H1 (cell line): ENCODE measurements around the gene NXT1. TPM values are rescaled to one million over a fixed set of nuclear protein-coding genes. Genes with fewer than 3 reads are reported as not detected.

Source experiments
- CTCF ChIA-PET: fragments of 300-600 bp; sonication (Branson Sonifier 250); formaldehyde crosslinking; loops from one replicate; lab custom pipeline; 2021; ENCODE audit not compliant: partially characterized antibody; lab: Charles Lee
- POLR2A ChIA-PET: fragments of 300-600 bp; sonication (Branson Sonifier 250); formaldehyde crosslinking; loops from one replicate; lab custom pipeline; 2021; ENCODE audit warnings: inconsistent platforms; ENCODE audit not compliant: partially characterized antibody; lab: Charles Lee
- DNase-seq, 2 experiments: peaks; one replicate each; pipeline versions ENCODE4 v3.0.0 to v3.0.0-alpha.2; 2010 to 2022; ENCODE audit warnings: low spot score in 2 of 2, low read depth in 1 of 2, mixed read lengths in 1 of 2
- FAIRE-seq: peaks from 2 replicates; lab custom pipeline; 2011; peaks lifted over from hg19 to GRCh38; lab: Jason Lieb, UNC
- H2AFZ ChIP-seq: 2 replicates; pipeline ENCODE4 v1.8.1; 2012; ENCODE audit warnings: low read length, inconsistent platforms
- H2AK5ac ChIP-seq: 2 replicates; pipeline ENCODE4 v1.6.1; 2013; ENCODE audit warnings: low read depth, low read length
- H2BK120ac ChIP-seq: replicated peaks from 2 replicates; pipeline ENCODE3; 2013; ENCODE audit warnings: low read depth, low read length, inconsistent platforms
- H2BK12ac ChIP-seq: 2 replicates; pipeline ENCODE4 v1.6.1; 2013; ENCODE audit warnings: low read depth, low read length
- H2BK15ac ChIP-seq: 2 replicates; pipeline ENCODE4 v1.6.1; 2013; ENCODE audit warnings: low read length
- H2BK20ac ChIP-seq: 2 replicates; pipeline ENCODE4 v1.6.1; 2013; ENCODE audit warnings: low read length
- H2BK5ac ChIP-seq: 2 replicates; pipeline ENCODE4 v1.6.1; 2013; ENCODE audit warnings: low read depth, low read length
- H3K14ac ChIP-seq: 2 replicates; pipeline ENCODE4 v1.6.1; 2013; ENCODE audit warnings: inconsistent platforms; ENCODE audit not compliant: insufficient read length
- H3K18ac ChIP-seq: 2 replicates; pipeline ENCODE4 v1.6.1; 2013; ENCODE audit warnings: low read length; ENCODE audit errors: extremely low read depth
- H3K23ac ChIP-seq: 2 replicates; pipeline ENCODE4 v1.6.1; 2013; ENCODE audit warnings: inconsistent platforms; ENCODE audit not compliant: insufficient read length
- H3K23me2 ChIP-seq: 2 replicates; pipeline ENCODE4 v1.6.1; 2013; ENCODE audit warnings: low read depth, low read length
- H3K27ac ChIP-seq: 2 replicates; pipeline ENCODE4 v1.6.1; 2011; ENCODE audit warnings: low read depth, low read length, inconsistent platforms
- H3K27me3 ChIP-seq, 4 experiments: replicated peaks in 1 of 4; 1 replicate in 1 of 4; 2 replicates in 3 of 4; pipeline versions ENCODE4 v1.6.1 to v1.8.1; 2011 to 2013; ENCODE audit warnings: low read length in 3 of 4, mild to moderate bottlenecking in 3 of 4, inconsistent platforms in 2 of 4, mixed read lengths in 2 of 4, moderate library complexity in 1 of 4; ENCODE audit not compliant: control insufficient read depth in 3 of 4, insufficient read depth in 3 of 4; ENCODE audit errors: extremely low read depth in 1 of 4
- H3K36me3 ChIP-seq, 4 experiments: 2 replicates each; pipeline versions ENCODE4 v1.6.1 to v1.8.1; 2011 to 2013; ENCODE audit warnings: mild to moderate bottlenecking in 4 of 4, low read length in 3 of 4, moderate library complexity in 2 of 4, control low read depth in 1 of 4, inconsistent platforms in 1 of 4; ENCODE audit not compliant: insufficient read depth in 4 of 4, control insufficient read depth in 2 of 4
- H3K4ac ChIP-seq: replicated peaks from 2 replicates; pipeline ENCODE3; 2013; ENCODE audit warnings: low read length, low read depth, mixed read lengths, inconsistent platforms; ENCODE audit not compliant: insufficient read length
- H3K4me1 ChIP-seq, 4 experiments: replicated peaks in 1 of 4; 1 replicate in 1 of 4; 2 replicates in 3 of 4; pipeline versions ENCODE4 v1.6.1 to v1.8.1; 2011 to 2013; ENCODE audit warnings: low read length in 3 of 4, inconsistent platforms in 2 of 4, mixed read lengths in 1 of 4; ENCODE audit not compliant: insufficient read depth in 4 of 4, control insufficient read depth in 3 of 4
- H3K4me2 ChIP-seq, 2 experiments: 2 replicates each; pipeline versions ENCODE4 v1.6.1 to v1.8.1; 2011 to 2013; ENCODE audit warnings: low read depth in 2 of 2, low read length in 2 of 2, control low read depth in 1 of 2, inconsistent platforms in 1 of 2, mild to moderate bottlenecking in 1 of 2; ENCODE audit not compliant: insufficient read depth in 1 of 2
- H3K4me3 ChIP-seq, 4 experiments: fragments of 200-600, 300-600 bp in 1 of 4; sonication (generic), shearing (Covaris generic), sonication (Bioruptor Twin) in 1 of 4; 2 replicates each; pipeline versions ENCODE4 v1.5.1 to v1.8.1; 2011 to 2016; ENCODE audit warnings: low read length in 4 of 4, low read depth in 3 of 4, control low read depth in 2 of 4, inconsistent platforms in 2 of 4, mild to moderate bottlenecking in 2 of 4, mixed read lengths in 1 of 4, moderate library complexity in 1 of 4; ENCODE audit not compliant: insufficient read depth in 2 of 4; ENCODE audit errors: extremely low read depth in 1 of 4
- H3K56ac ChIP-seq: replicated peaks from 2 replicates; pipeline ENCODE3; 2013; ENCODE audit warnings: low read depth, mild to moderate bottlenecking, mixed read lengths, low read length, inconsistent platforms; ENCODE audit not compliant: insufficient read length
- H3K79me1 ChIP-seq: 2 replicates; pipeline ENCODE4 v1.6.1; 2013; ENCODE audit warnings: low read depth, low read length, control low read depth
- H3K79me2 ChIP-seq, 2 experiments: 2 replicates each; pipeline versions ENCODE4 v1.6.1 to v1.8.1; 2012 to 2013; ENCODE audit warnings: low read length in 2 of 2, mild to moderate bottlenecking in 2 of 2, inconsistent platforms in 1 of 2; ENCODE audit not compliant: insufficient read depth in 2 of 2, control insufficient read depth in 1 of 2
- H3K9ac ChIP-seq, 4 experiments: replicated peaks in 1 of 4; 1 replicate in 1 of 4; 2 replicates in 3 of 4; pipeline versions ENCODE4 v1.6.1 to v1.8.1; 2011 to 2013; ENCODE audit warnings: low read depth in 3 of 4, low read length in 3 of 4, control low read depth in 2 of 4, mild to moderate bottlenecking in 2 of 4, moderate library complexity in 2 of 4, inconsistent platforms in 1 of 4; ENCODE audit errors: extremely low read depth in 1 of 4
- H3K9me3 ChIP-seq, 2 experiments: 2 replicates each; pipeline versions ENCODE4 v1.6.1 to v1.8.1; 2012 to 2013; ENCODE audit warnings: mild to moderate bottlenecking in 2 of 2, moderate library complexity in 2 of 2, control low read depth in 1 of 2, inconsistent platforms in 1 of 2, low read depth in 1 of 2, low read length in 1 of 2, mixed read lengths in 1 of 2; ENCODE audit not compliant: insufficient read depth in 2 of 2
- H4K20me1 ChIP-seq, 2 experiments: replicated peaks in 1 of 2; 2 replicates each; pipeline versions ENCODE3 to v1.8.1; 2011 to 2013; ENCODE audit warnings: inconsistent platforms in 2 of 2, low read length in 2 of 2, mild to moderate bottlenecking in 1 of 2; ENCODE audit not compliant: insufficient read depth in 2 of 2, control insufficient read depth in 1 of 2
- H4K5ac ChIP-seq: 2 replicates; pipeline ENCODE4 v1.6.1; 2013; ENCODE audit warnings: low read length, low read depth, mixed read lengths, inconsistent platforms; ENCODE audit not compliant: insufficient read length
- H4K8ac ChIP-seq: 2 replicates; pipeline ENCODE4 v1.8.0; 2013; ENCODE audit warnings: mild to moderate bottlenecking, moderate library complexity, low read length, inconsistent platforms; ENCODE audit not compliant: insufficient read depth; ENCODE audit errors: extremely low read depth
- H4K91ac ChIP-seq: replicated peaks from 2 replicates; pipeline ENCODE3; 2013; ENCODE audit warnings: low read length, mixed read lengths, inconsistent platforms; ENCODE audit not compliant: insufficient read length
- WGBS, 2 experiments: shearing (Covaris generic) in 1 of 2; methylation state at CpG; one replicate each; pipeline versions ENCODE4 v1.1.6 to v1.1.7; 2013 to 2015; ENCODE audit warnings: low lambda C conversion rate in 2 of 2, mixed read lengths in 2 of 2, inconsistent platforms in 1 of 2, low coverage in 1 of 2, missing lambda C conversion rate in 1 of 2; ENCODE audit not compliant: insufficient replicate concordance in 2 of 2, insufficient coverage in 1 of 2, insufficient read length in 1 of 2; ENCODE audit errors: extremely low coverage in 1 of 2, missing lambda C conversion rate in 1 of 2; 5-methylcytosine and 5-hydroxymethylcytosine counted together
- polyA plus RNA-seq, 7 experiments: library from polyadenylated mRNA; depleted of rRNA in 3 of 7; stranded (reverse) in 5 of 7; unstranded in 2 of 7; fragments of >200 nt in 5 of 7; fragments of 200-250 nt in 2 of 7; gene quantifications; 1 replicate in 5 of 7; 2 replicates in 1 of 7; 4 replicates in 1 of 7; pipeline versions ENCODE4 v1.2.1 to v1.2.3, GENCODE V29; 2011 to 2013; ENCODE audit warnings: missing spikeins in 2 of 7, mixed read lengths in 2 of 7
- total RNA-seq: library from RNA; stranded (reverse); fragmentation: NEBNext Ultra II Directional; extraction: Animal tissue kit (Norgen Biotek cat#: 25700); gene quantifications from 2 replicates; pipeline ENCODE4 v1.2.1, GENCODE V29; 2021

The NXT1 gene
- total and polyA plus RNA-seq, 2 of the 8 experiments (the other 6 are each of a cell fraction or from before 2014, with no cell fraction given), result 23.1 to 26.5 TPM

DNA sequence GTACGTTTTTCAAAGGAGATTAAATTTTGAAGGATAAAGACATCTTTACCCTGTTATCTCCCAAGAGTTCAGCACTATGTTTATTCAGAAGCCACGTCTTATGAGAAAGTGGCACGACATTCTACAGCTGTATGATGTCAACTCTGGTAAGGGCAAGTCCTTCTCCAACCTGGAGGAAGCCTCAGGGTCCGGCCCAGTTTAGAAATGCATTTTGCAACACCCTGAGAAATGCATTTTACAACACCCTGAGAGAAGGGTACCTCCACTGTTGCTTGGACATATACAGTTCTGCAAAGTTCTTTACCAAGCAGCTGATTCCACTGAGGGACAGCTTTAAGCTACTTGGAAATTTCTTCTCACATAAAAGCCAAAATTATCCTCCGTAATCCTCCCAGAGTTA, 53.2 kb downstream of the NXT1 start:
- no peak overlapping the region for H4K5ac ChIP-seq
- H3K4me3 ChIP-seq, result no peak overlapping the region
- no peak for DNase-seq
- H2BK5ac ChIP-seq, result no peak overlapping the region
- no peak overlapping the region for H4K8ac ChIP-seq
- H3K18ac ChIP-seq, result no peak overlapping the region
- no peak overlapping the region for H3K23ac ChIP-seq
- ChIA-PET POLR2A (interaction anchor here (0.6 to 1.2 kb wide), 2 partner anchors 9 to 26 kb away, joined by 3 read pairs; no protein-coding TSS in a partner anchor), CTCF (interaction anchor here (1.1 to 2.2 kb wide), 2 partner anchors 9 to 43 kb away, joined by 3 to 5 read pairs; no protein-coding TSS in a partner anchor)
- H3K4ac ChIP-seq, result no peak overlapping the region
- no peak overlapping the region for H2AK5ac ChIP-seq
- H2BK120ac ChIP-seq, result no peak overlapping the region
- no peak overlapping the region for H2AFZ ChIP-seq
- H3K14ac ChIP-seq, result no peak overlapping the region
- H3K23me2 ChIP-seq, result no peaks in the 10 kb centered on the region
- peaks cover 3 to 66% of the 10 kb centered on the region in 2 experiments for H3K79me2 ChIP-seq
- peaks cover 7% of the 10 kb centered on the region for H3K79me1 ChIP-seq
- no peak overlapping the region for H2BK12ac ChIP-seq
- H3K27ac ChIP-seq, result no peak overlapping the region
- H3K9me3 ChIP-seq, result no peaks in the 10 kb centered on the region
- no peak overlapping the region for H3K4me2 ChIP-seq
- H4K20me1 ChIP-seq, result peaks cover 2 to 11% of the 10 kb centered on the region in 2 experiments
- H2BK15ac ChIP-seq, result no peak overlapping the region
- H2BK20ac ChIP-seq, result no peak overlapping the region
- H3K9ac ChIP-seq, result no peak overlapping the region
- H3K27me3 ChIP-seq, result no peaks in the 10 kb centered on the region
- peaks cover 0 to 5% (median 0%) of the 10 kb centered on the region in 4 experiments; a peak in 1 of 7 replicates for H3K4me1 ChIP-seq
- no peak overlapping the region for H3K56ac ChIP-seq
- no peak for FAIRE-seq
- H4K91ac ChIP-seq, result no peak overlapping the region
- 93% methylated on average over 5 of the region's 5 CpGs; no CpG with 5 or more reads in 1 of the 2 experiments for WGBS, 2 experiments
- peaks cover 0 to 5% (median 1%) of the 10 kb centered on the region in 4 experiments; a peak in 1 of 8 replicates for H3K36me3 ChIP-seq
